ENCODE results near the gene MDP1.

- TF ChIP-seq CTCF (IDR thresholded peaks at IDR 0.05; ENCODE audit: low read depth, low read length) (no peak), POLR2A (IDR thresholded peaks at IDR 0.05; ENCODE audit: extremely low read depth, insufficient read length) (no peak), MAX (IDR thresholded peaks at IDR 0.05; ENCODE audit: low read depth, low read length) (no peak), MYC (IDR thresholded peaks at IDR 0.05; ENCODE audit: low read depth, low read length) (no peak)
These were observed 21.5 kb downstream of the MDP1 start for GRCh38 chr14:24194186-24194872.

Measured in NB4 (cell line).